ENCODE measurements around the gene TMEM232. TPM values are rescaled to one million over a fixed set of nuclear protein-coding genes. Genes with fewer than 3 reads are reported as not detected.

TMEM232 gene
- total RNA-seq, 2 donors from 2014 or later, result 3.9 to 4.2 TPM

DNA sequence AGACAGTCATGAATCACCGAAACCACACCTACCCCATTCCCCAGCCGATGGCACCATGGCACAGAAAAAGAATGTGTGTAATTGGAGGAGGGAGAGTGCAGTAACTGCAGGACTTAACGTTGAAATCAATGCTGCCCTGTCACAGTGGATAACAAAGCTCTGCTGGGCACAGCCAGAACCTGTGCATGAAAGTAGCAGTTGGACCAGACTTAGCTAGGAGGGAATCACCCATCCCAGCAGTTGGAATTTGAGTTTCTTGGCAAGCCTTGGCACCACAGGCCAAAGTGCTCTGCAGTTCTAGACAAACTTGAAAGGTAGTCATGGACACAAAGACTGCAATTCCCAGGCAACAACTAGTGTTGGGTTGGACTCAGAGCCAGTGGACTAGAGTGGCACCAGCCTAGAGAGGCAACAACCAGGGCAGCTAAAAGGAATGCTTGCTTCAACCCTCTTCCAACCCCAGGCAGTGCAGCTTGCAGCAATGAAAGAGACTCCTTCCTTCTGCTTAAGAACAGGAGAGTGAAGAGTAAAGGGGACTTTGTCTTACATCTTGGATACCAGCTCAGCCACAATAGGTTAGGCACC, 19.1 kb downstream of the TMEM232 start:
- Mint-ChIP-seq H3K4me3 (no peak overlapping the region), H3K27ac (no peak overlapping the region), H3K4me1 (no peaks in the 10 kb centered on the region), H3K36me3 (ENCODE audit: low read depth) (no peaks in the 10 kb centered on the region), H3K27me3 (ENCODE audit: insufficient read depth) (no peaks in the 10 kb centered on the region), H3K9me3 (no peaks in the 10 kb centered on the region)
- H3K9me3 ChIP-seq (ENCODE audit: control insufficient read depth, low read length), result no peaks in the 10 kb centered on the region
- WGBS, 2 experiments (ENCODE audit: insufficient coverage in 1 of 2, insufficient read length in 1 of 2), result 43 to 87% methylated on average over 1 to 3 of the region's 3 CpGs
- no peaks in the 10 kb centered on the region for H3K4me1 ChIP-seq (ENCODE audit: control insufficient read depth, insufficient read depth, low read length)
- DNase-seq, result no peak
- no peak overlapping the region for H3K27ac ChIP-seq (ENCODE audit: low read depth, low read length)
- TF ChIP-seq, protein P1, sequence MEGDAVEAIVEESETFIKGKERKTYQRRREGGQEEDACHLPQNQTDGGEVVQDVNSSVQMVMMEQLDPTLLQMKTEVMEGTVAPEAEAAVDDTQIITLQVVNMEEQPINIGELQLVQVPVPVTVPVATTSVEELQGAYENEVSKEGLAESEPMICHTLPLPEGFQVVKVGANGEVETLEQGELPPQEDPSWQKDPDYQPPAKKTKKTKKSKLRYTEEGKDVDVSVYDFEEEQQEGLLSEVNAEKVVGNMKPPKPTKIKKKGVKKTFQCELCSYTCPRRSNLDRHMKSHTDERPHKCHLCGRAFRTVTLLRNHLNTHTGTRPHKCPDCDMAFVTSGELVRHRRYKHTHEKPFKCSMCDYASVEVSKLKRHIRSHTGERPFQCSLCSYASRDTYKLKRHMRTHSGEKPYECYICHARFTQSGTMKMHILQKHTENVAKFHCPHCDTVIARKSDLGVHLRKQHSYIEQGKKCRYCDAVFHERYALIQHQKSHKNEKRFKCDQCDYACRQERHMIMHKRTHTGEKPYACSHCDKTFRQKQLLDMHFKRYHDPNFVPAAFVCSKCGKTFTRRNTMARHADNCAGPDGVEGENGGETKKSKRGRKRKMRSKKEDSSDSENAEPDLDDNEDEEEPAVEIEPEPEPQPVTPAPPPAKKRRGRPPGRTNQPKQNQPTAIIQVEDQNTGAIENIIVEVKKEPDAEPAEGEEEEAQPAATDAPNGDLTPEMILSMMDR (conservative IDR thresholded peaks at IDR 0.05), result no peak
- H3K36me3 ChIP-seq (ENCODE audit: control insufficient read depth, insufficient read depth, low read length), result no peaks in the 10 kb centered on the region
- H3K27me3 ChIP-seq (ENCODE audit: control insufficient read depth, insufficient read depth, low read length, poor library complexity, severe bottlenecking), result no peaks in the 10 kb centered on the region
- no peak overlapping the region for H3K4me3 ChIP-seq (ENCODE audit: low read length)
- H3K9ac ChIP-seq (ENCODE audit: extremely low read depth, low read length, poor library complexity, severe bottlenecking), result no peak overlapping the region

DNA sequence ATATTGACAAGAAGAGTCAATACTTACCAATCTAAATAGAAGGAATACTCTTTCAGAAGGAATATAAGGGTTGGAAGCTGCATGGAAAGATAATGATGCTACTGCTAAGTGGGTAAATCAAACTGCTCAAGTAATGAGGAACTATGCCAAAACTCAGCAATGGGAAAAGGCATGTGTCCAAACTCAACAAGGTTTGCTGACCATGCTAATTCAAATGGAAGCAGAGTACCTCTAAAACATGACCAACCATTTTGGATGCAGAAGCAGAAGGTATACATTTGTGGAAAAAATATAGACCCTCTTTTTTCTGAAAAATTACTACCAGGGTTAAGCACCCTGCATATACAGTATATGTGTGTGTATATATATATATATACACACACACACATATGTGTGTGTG, 21.1 kb downstream of the TMEM232 start:
- no peaks in the 10 kb centered on the region for H3K9me3 ChIP-seq (ENCODE audit: control insufficient read depth, low read length)
- TF ChIP-seq, protein P1 (conservative IDR thresholded peaks at IDR 0.05), result no peak
- Mint-ChIP-seq H3K36me3 (ENCODE audit: low read depth) (no peaks in the 10 kb centered on the region), H3K9me3 (no peaks in the 10 kb centered on the region), H3K27ac (no peak overlapping the region), H3K4me3 (no peak overlapping the region), H3K27me3 (ENCODE audit: insufficient read depth) (no peaks in the 10 kb centered on the region), H3K4me1 (no peaks in the 10 kb centered on the region)
- no peaks in the 10 kb centered on the region for H3K27me3 ChIP-seq (ENCODE audit: control insufficient read depth, insufficient read depth, low read length, poor library complexity, severe bottlenecking)
- H3K4me3 ChIP-seq (ENCODE audit: low read length), result no peak overlapping the region
- no peak overlapping the region for H3K27ac ChIP-seq (ENCODE audit: low read depth, low read length)
- no peak overlapping the region for H3K9ac ChIP-seq (ENCODE audit: extremely low read depth, low read length, poor library complexity, severe bottlenecking)
- H3K4me1 ChIP-seq (ENCODE audit: control insufficient read depth, insufficient read depth, low read length), result no peaks in the 10 kb centered on the region
- DNase-seq, result no peak
- H3K36me3 ChIP-seq (ENCODE audit: control insufficient read depth, insufficient read depth, low read length), result no peaks in the 10 kb centered on the region

DNA sequence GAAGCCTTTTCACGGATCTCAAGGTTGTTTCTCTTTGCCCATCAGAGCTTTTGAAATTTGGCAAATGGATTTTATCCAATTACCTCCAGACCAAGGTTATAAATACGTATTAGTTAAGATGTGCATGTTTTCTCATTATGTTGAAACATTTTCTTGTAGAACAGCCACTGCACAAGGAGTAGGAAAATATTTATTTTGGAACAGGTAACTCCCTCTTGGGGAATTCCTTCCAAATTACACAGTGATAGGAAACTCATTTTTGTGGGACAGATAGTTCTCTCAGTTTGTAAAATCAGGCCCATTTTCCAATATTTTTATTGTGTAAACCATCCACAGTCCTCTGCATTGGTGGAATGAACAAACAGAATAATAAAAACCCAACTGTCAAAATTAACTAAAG, 23.0 kb downstream of the TMEM232 start:
- Mint-ChIP-seq H3K36me3 (ENCODE audit: low read depth) (no peaks in the 10 kb centered on the region), H3K27me3 (ENCODE audit: insufficient read depth) (no peaks in the 10 kb centered on the region), H3K9me3 (no peaks in the 10 kb centered on the region), H3K4me3 (no peak overlapping the region), H3K4me1 (no peaks in the 10 kb centered on the region), H3K27ac (no peak overlapping the region)
- H3K27ac ChIP-seq (ENCODE audit: low read depth, low read length), result no peak overlapping the region
- H3K27me3 ChIP-seq (ENCODE audit: control insufficient read depth, insufficient read depth, low read length, poor library complexity, severe bottlenecking), result no peaks in the 10 kb centered on the region
- 60 to 88% methylated on average over 1 to 2 of the region's 2 CpGs for WGBS, 2 experiments (ENCODE audit: insufficient coverage in 1 of 2, insufficient read length in 1 of 2)
- H3K9me3 ChIP-seq (ENCODE audit: control insufficient read depth, low read length), result no peaks in the 10 kb centered on the region
- no peaks in the 10 kb centered on the region for H3K4me1 ChIP-seq (ENCODE audit: control insufficient read depth, insufficient read depth, low read length)
- H3K4me3 ChIP-seq (ENCODE audit: low read length), result no peak overlapping the region
- no peaks in the 10 kb centered on the region for H3K36me3 ChIP-seq (ENCODE audit: control insufficient read depth, insufficient read depth, low read length)
- H3K9ac ChIP-seq (ENCODE audit: extremely low read depth, low read length, poor library complexity, severe bottlenecking), result no peak overlapping the region
- no peak for DNase-seq
- TF ChIP-seq, protein P1 (conservative IDR thresholded peaks at IDR 0.05), result no peak

All from endodermal cell (in vitro differentiated cells).